ENCODE measurements around the gene TANC1. TPM values are rescaled to one million over a fixed set of nuclear protein-coding genes. Genes with fewer than 3 reads are reported as not detected.

The TANC1 gene
- total RNA-seq, 2 experiments from 2014 or later = 0.31 to 0.33 TPM

DNA sequence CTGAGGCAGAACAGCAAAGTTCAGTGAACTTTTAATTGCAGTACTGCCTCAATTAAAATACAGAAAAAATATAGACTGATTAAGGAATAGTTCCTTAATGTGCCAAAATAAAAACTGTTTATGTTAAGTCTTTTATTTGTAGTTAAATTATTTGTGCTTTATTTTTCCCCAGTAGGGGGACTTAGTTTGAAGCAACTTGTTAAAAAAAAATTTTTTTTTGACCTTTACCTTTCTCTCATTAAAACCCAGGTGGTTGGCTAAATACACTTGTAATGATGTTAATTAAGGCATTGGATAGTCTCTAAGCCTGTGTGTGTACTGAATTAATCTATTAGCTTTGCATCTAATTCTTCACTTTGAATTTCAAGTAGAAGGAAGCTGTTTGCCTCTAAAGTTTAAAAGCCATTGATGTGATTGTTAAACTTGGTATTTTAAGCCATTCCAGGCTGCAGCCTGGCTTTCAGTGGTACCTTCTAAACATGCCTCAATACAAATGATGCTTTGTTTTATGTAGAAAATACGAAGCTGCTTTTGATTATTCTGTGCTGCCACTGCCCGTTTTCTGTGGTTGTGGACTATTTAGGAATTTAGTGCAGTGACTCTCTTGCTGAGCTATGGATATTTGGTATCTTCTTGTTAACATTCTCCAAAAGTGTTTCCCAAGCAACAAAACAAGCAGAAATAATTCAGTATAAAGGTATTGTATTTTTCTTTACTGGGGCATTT lies 102.9 kb downstream of the TANC1 start:
- Mint-ChIP-seq H3K9me3 (peaks cover 2% of the 10 kb centered on the region), H3K4me3 (no peak overlapping the region), H3K27ac (no peak overlapping the region), H3K36me3 (no peaks in the 10 kb centered on the region), H3K27me3 (no peaks in the 10 kb centered on the region), H3K4me1 (no peaks in the 10 kb centered on the region)
- no peak for ATAC-seq (ENCODE audit: low read depth)
- no peak for DNase-seq
- POLR2A ChIA-PET = no interaction called here

DNA sequence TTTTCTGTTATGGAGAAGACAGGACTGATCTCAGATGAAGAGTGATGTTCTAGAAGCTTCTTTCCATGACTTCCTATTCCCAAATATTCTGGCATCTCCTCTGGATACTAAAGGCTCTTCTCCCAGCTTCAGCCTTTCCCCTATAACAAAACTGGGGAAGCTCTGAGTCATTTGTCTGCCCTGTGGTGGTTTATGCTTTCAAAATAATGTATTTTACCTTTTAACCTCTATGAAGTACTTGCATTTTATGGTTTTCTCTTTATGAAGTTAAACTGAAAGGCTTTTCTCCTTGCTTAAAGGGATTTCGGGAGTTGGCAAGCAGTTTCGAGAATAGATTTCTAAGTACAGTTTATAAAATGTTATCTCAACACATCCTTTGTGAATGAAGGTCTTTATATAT lies 104.4 kb downstream of the TANC1 start:
- H3K27ac Mint-ChIP-seq = no peak overlapping the region
- DNase-seq (no peak), ATAC-seq (ENCODE audit: low read depth) (no peak)
- H3K27me3 Mint-ChIP-seq = no peaks in the 10 kb centered on the region
- no peaks in the 10 kb centered on the region for H3K4me1 Mint-ChIP-seq
- no peak overlapping the region for H3K4me3 Mint-ChIP-seq
- H3K9me3 Mint-ChIP-seq = peaks cover 2% of the 10 kb centered on the region
- H3K36me3 Mint-ChIP-seq = no peaks in the 10 kb centered on the region
- POLR2A ChIA-PET = no interaction called here

DNA sequence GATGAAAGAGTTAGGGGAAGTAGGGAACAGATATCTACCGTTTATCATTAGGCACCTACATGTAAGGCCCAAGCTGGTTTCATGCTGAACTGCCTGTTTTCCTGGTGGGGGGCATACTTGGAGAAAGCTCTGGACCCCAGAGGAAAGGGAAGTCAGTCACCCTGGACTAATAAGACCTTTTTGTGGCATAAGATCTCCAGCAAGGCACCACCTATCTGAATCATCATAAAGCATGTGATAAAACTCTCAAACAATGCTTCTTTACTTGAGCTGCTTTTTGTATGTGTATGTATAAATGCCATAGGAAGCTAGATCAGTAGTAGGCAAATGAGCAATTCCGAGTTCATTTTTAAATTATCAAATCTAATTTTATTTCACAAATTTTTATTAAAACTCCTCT lies 104.8 kb downstream of the TANC1 start:
- peaks cover 2% of the 10 kb centered on the region for H3K9me3 Mint-ChIP-seq
- POLR2A ChIA-PET = no interaction called here
- peaks cover 2% of the 10 kb centered on the region for H3K27me3 Mint-ChIP-seq
- H3K4me1 Mint-ChIP-seq = no peaks in the 10 kb centered on the region
- H3K36me3 Mint-ChIP-seq = no peaks in the 10 kb centered on the region
- H3K4me3 Mint-ChIP-seq = no peak overlapping the region
- DNase-seq (no peak), ATAC-seq (ENCODE audit: low read depth) (no peak)
- H3K27ac Mint-ChIP-seq = no peak overlapping the region

DNA sequence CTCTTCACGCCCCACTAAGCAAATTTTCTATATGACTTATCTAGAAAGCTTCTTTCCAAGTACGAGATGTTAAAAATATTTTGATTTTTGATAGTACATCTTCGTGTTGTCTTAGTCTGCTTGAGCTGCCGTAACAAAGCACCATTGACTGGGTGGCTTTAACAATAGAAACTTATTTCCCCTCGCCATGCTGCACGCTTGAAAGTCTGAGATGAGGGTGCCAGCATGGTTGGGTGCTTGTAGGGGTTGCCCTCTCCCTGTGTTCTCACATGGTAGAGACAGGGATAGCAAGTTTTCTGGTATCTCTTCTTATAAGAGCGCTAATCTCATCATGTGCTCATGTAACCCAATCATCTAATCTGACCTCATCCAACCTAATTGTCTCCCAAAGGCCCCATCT lies 106.2 kb downstream of the TANC1 start:
- Mint-ChIP-seq H3K9me3 (peaks cover 2% of the 10 kb centered on the region), H3K4me3 (no peak overlapping the region), H3K36me3 (no peaks in the 10 kb centered on the region), H3K4me1 (no peaks in the 10 kb centered on the region), H3K27me3 (peaks cover 2% of the 10 kb centered on the region), H3K27ac (no peak overlapping the region)
- ATAC-seq (ENCODE audit: low read depth) = no peak
- no peak for DNase-seq
- POLR2A ChIA-PET = no interaction called here

DNA sequence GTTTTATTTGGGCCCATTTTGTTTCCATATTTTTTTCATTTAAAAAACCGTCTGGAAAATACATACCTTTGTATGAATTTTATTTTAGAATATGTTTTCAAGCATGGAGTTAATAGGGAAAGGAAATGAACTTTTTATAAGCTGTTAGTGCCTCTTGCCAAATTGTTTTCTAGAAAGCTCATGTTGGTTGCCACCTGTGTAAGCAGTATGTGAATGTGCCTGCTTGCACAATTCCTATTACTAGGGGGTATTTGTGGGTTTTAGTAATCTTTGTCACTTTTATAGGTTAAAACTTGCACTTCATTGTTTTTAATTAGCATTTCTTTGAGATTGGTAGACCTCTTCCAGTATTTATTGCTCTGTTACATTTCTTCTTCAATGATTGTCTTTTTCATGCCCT lies 107.3 kb downstream of the TANC1 start:
- H3K27ac Mint-ChIP-seq = no peak overlapping the region
- no peak for ATAC-seq (ENCODE audit: low read depth)
- POLR2A ChIA-PET = no interaction called here
- no peaks in the 10 kb centered on the region for H3K4me1 Mint-ChIP-seq
- no peak for DNase-seq
- H3K4me3 Mint-ChIP-seq = no peak overlapping the region
- no peaks in the 10 kb centered on the region for H3K36me3 Mint-ChIP-seq
- H3K27me3 Mint-ChIP-seq = peaks cover 2% of the 10 kb centered on the region
- peaks cover 2% of the 10 kb centered on the region for H3K9me3 Mint-ChIP-seq

DNA sequence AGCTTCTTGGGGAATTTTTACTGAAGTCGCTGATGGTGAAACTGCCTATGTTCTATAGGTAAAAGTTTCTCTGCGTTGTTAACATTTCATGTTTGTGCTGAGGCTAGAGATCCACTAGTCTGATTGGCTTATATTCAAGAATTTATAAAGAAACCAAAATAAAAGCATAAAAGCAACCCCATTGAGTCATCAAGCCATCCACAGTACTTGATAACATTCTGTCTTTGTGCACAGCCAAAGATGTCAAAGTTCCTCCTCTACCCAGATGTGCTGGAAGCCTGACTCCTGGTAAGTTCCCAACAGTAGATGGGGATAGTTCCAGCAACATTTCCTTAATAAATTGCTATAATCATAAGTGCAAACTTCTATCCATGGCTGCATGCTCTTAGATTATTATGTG lies 107.8 kb downstream of the TANC1 start:
- ATAC-seq (ENCODE audit: low read depth) (no peak), DNase-seq (no peak)
- H3K9me3 Mint-ChIP-seq = peaks cover 2% of the 10 kb centered on the region
- no peak overlapping the region for H3K4me3 Mint-ChIP-seq
- peaks cover 2% of the 10 kb centered on the region for H3K27me3 Mint-ChIP-seq
- no peaks in the 10 kb centered on the region for H3K4me1 Mint-ChIP-seq
- POLR2A ChIA-PET = interaction anchor here (0.6 kb wide), 1 partner anchor 1504 kb away, joined by 3 read pairs; no protein-coding TSS in a partner anchor
- no peaks in the 10 kb centered on the region for H3K36me3 Mint-ChIP-seq
- no peak overlapping the region for H3K27ac Mint-ChIP-seq

DNA sequence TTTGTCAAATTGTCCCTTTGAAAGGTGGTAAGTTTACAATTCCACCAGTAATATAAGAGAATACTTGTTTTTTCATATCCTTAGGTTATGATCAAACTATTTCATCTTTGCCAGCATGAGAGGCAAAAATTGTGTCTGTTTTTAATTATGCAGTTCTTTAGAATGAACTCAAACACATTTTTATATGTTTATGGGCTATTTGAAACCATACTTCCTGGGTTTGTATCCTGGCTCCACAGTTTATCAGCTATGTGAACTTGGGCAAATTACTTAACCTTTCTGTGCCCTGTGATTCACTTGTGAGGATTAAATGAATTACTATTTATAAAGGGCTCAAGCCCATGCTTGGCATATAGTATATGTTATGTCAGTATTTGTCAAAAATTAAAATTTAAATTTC lies 109.4 kb downstream of the TANC1 start:
- DNase-seq = no peak
- H3K4me3 Mint-ChIP-seq = no peak overlapping the region
- H3K27ac Mint-ChIP-seq = no peak overlapping the region
- POLR2A ChIA-PET = no interaction called here
- H3K27me3 Mint-ChIP-seq = peaks cover 2% of the 10 kb centered on the region
- H3K4me1 Mint-ChIP-seq = no peaks in the 10 kb centered on the region
- H3K9me3 Mint-ChIP-seq = peaks cover 2% of the 10 kb centered on the region
- no peak for ATAC-seq (ENCODE audit: low read depth)
- H3K36me3 Mint-ChIP-seq = no peaks in the 10 kb centered on the region

DNA sequence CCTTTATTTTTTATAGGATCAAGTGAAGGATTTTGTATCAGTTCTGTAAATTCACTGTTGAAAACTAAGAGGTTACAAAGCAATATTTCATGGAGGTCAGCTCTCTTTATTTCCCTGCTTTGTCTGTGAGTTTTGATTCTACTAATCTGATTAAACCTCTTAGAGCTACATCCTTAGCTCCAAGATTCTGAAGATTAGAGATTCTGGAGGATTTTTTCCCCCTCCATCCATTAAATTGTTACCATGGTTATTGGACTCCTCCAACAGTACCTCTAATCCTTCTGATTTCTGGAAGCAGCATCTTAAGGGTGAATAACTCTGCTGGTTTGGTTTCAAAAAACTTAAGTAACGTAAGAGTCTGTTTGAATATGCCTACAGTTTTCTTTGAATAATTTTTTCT lies 110.0 kb downstream of the TANC1 start:
- DNase-seq (no peak), ATAC-seq (ENCODE audit: low read depth) (no peak)
- peaks cover 2% of the 10 kb centered on the region for H3K9me3 Mint-ChIP-seq
- no peaks in the 10 kb centered on the region for H3K4me1 Mint-ChIP-seq
- no peak overlapping the region for H3K27ac Mint-ChIP-seq
- H3K4me3 Mint-ChIP-seq = no peak overlapping the region
- H3K36me3 Mint-ChIP-seq = no peaks in the 10 kb centered on the region
- POLR2A ChIA-PET = no interaction called here
- peaks cover 2% of the 10 kb centered on the region for H3K27me3 Mint-ChIP-seq

DNA sequence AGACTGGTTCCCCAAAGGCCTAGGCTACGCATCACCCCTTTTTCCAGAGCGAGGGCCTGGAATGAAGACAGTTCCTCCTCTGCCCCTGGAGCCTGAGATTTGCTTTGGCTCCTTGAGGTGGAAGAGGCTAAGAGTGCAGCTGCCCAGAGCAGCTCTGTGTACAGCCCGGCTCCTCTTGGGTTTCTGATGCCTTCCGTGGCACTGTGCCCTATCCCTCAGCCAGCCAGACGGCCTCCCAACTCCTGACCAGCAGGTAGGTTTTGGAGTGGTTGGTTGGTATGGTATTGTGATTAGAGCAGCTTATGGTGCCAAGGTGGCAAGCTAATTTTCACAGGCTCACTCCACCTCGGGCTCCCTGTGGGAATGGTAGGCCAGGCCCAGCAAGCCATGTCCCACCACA lies 112.2 kb downstream of the TANC1 start:
- POLR2A ChIA-PET = no interaction called here
- DNase-seq = no peak
- peaks cover 2% of the 10 kb centered on the region for H3K27me3 Mint-ChIP-seq
- no peak overlapping the region for H3K4me3 Mint-ChIP-seq
- H3K4me1 Mint-ChIP-seq = no peaks in the 10 kb centered on the region
- peaks cover 2% of the 10 kb centered on the region for H3K9me3 Mint-ChIP-seq
- ATAC-seq (ENCODE audit: low read depth) = no peak
- H3K36me3 Mint-ChIP-seq = no peaks in the 10 kb centered on the region
- no peak overlapping the region for H3K27ac Mint-ChIP-seq

DNA sequence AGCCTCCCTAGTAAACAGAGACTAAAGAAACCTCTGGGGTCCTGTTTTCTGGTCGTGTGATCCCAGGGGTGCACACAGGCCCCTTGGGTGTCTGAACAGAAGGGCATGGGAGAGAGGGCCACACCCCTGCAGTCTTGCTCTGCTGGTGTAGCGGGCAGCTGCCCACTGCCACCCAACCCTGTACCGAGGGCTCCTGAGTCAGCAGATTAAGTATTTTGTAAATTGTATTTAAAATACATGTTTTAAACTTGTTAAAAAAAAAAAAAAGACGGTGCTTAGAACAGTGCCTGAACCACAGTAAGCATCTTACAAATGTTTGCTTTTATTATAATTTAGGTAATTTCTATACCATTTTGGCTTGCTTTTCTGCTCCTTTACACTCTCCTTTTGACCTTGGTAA lies 113.7 kb downstream of the TANC1 start:
- Mint-ChIP-seq H3K4me1 (peaks cover 9% of the 10 kb centered on the region), H3K36me3 (no peaks in the 10 kb centered on the region), H3K9me3 (peaks cover 2% of the 10 kb centered on the region), H3K27me3 (peaks cover 2% of the 10 kb centered on the region), H3K4me3 (no peak overlapping the region), H3K27ac (no peak overlapping the region)
- ATAC-seq (ENCODE audit: low read depth) = no peak
- POLR2A ChIA-PET = no interaction called here
- no peak for DNase-seq

DNA sequence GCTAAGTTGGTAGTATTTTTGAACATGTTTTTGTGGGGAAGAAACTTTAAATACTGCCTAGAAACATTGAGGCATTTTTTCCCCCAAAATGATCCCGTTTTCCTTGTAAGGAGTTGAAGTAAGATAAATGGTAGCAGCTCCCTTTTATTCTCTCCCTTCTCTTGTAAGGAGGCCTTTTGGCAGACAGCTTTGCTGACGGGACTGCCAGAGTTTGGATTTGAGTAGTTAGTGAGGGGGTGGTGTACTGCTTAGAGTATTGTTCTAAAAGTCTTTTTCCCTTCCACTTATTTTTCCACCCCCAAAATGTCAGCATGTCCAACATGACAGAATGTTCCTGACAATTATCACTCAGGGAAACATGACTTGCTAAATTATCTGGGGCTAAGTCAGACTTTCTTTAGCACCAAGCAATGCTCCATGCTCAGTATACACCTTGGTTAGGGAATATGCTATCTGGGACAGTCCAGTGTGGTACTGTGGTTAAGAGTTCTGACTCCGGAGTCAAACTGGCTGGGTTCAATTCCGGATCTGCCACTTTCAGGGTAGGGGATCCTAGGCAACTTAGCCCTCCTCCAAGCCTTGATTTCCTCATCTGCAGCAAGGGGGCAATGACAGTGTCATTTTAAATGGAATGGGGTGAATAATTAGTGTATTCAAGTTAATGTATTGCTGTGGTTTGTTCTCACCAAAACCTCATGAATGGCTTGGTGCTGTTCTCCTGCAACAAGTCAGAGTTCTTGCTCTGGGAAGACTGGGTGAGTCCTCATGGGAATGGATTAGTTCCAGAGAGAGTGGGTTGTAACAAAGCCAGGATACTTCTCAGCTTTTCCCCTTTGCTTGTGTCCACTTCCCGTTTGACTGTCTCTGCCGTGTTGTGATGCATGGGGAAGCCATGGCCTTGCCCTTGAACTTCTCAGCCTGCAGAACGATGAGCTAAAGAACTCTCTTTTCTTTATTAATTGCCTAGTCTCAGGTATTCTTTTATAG lies 116.2 kb downstream of the TANC1 start:
- no peak overlapping the region for H3K4me3 Mint-ChIP-seq
- peaks cover 2% of the 10 kb centered on the region for H3K9me3 Mint-ChIP-seq
- DNase-seq = no peak
- ATAC-seq (ENCODE audit: low read depth) = no peak
- H3K27ac Mint-ChIP-seq = no peak overlapping the region
- H3K36me3 Mint-ChIP-seq = no peaks in the 10 kb centered on the region
- H3K4me1 Mint-ChIP-seq = peaks cover 17% of the 10 kb centered on the region
- H3K27me3 Mint-ChIP-seq = no peaks in the 10 kb centered on the region
- POLR2A ChIA-PET = no interaction called here

DNA sequence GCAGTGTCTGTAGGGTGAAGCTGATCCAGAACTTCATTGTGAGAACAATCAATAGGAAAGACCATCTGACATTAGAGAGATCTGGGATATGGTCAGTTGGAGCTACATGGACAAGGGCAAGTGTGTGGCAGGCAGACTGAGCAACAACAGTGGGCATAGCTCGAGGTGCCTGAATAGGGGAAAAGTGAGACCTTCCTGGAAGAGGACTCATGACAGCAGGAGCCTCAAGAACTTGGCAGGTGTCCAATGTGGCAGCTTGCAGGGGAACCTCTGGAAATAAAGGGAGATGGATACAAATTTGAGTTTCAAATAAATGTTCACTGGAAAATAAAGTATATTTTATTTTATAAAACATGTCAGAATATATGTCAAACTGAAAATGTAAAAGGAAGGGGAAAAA lies 117.9 kb downstream of the TANC1 start:
- ATAC-seq (ENCODE audit: low read depth) (no peak), DNase-seq (no peak)
- no peak overlapping the region for H3K27ac Mint-ChIP-seq
- H3K36me3 Mint-ChIP-seq = no peaks in the 10 kb centered on the region
- H3K4me3 Mint-ChIP-seq = peak overlapping the region; percentile 17
- no peaks in the 10 kb centered on the region for H3K27me3 Mint-ChIP-seq
- POLR2A ChIA-PET = no interaction called here
- peaks cover 24% of the 10 kb centered on the region for H3K4me1 Mint-ChIP-seq
- peaks cover 2% of the 10 kb centered on the region for H3K9me3 Mint-ChIP-seq

DNA sequence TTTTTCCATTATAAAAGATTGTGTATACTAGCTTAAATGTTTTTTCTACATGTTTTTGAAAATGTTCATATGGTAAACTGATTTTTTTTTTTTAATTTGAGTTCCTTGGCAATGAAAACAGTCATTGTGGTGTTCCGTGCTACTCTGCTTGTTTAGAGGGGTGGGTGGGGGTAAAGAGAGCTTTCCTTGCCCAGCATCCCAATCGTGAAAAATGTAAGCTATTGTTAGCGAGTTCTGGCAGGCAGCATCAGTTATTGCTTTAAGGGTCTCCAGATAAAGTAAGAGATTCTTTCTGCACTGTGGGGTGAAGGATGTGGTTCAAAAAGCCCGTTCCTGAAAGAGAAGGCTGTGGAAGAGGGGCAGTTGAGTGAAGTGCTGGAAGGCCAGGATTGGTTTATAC lies 118.4 kb downstream of the TANC1 start:
- Mint-ChIP-seq H3K36me3 (no peaks in the 10 kb centered on the region), H3K9me3 (peaks cover 2% of the 10 kb centered on the region), H3K4me1 (peaks cover 28% of the 10 kb centered on the region), H3K4me3 (peak overlapping the region; percentile 33), H3K27ac (no peak overlapping the region), H3K27me3 (no peaks in the 10 kb centered on the region)
- POLR2A ChIA-PET = interaction anchor here (0.7 kb wide), 1 partner anchor 60 kb away, joined by 3 read pairs; no protein-coding TSS in a partner anchor
- ATAC-seq (ENCODE audit: low read depth) (no peak), DNase-seq (no peak)

DNA sequence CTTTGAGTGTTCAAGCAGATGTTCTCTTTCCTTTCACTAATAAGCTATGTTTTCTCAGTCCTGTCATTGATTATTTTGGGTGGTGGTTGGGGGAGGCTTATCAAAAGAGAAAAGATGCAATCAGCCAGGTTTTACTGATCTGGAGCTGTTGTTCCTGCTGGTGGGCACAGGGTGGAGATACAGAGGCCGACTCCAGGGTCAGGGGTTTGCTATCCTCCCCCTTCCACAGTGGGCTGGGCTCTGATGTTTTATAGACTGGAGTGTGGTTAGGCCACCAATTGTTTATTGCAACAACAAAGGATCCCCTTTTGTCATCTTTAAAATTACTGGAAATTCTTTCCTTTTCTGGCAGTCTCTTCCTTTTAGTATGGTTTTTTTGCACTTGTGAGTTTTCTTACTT lies 120.5 kb downstream of the TANC1 start:
- Mint-ChIP-seq H3K4me3 (no peak overlapping the region), H3K36me3 (no peaks in the 10 kb centered on the region), H3K27ac (no peak overlapping the region), H3K9me3 (peaks cover 2% of the 10 kb centered on the region), H3K27me3 (no peaks in the 10 kb centered on the region), H3K4me1 (peaks cover 41% of the 10 kb centered on the region)
- DNase-seq (no peak), ATAC-seq (ENCODE audit: low read depth) (no peak)
- POLR2A ChIA-PET = no interaction called here
